Retinal pigment epithelial cell (primary cell): ENCODE results near the gene MFAP3L.
"Not testable (repeated sequence)": the region's sequence is repeated elsewhere in the genome, so short reads cannot be mapped to it uniquely, and the experiment has no call there.

Experiments
- DNase-seq: peaks from one replicate; pipeline ENCODE4 v3.0.0-alpha.2; 2010; ENCODE audit warnings: low read depth
- H3K4me3 ChIP-seq: 2 replicates; pipeline ENCODE4 v1.5.1; 2011; ENCODE audit warnings: mild to moderate bottlenecking, low read length, control low read depth, moderate library complexity
- TF ChIP-seq, protein P1 (sequence below): conservative IDR thresholded peaks from 2 replicates; pipeline ENCODE4 v1.5.1; 2011; ENCODE audit warnings: low read depth, low read length, control low read depth, inconsistent platforms

The MFAP3L gene

DNA sequence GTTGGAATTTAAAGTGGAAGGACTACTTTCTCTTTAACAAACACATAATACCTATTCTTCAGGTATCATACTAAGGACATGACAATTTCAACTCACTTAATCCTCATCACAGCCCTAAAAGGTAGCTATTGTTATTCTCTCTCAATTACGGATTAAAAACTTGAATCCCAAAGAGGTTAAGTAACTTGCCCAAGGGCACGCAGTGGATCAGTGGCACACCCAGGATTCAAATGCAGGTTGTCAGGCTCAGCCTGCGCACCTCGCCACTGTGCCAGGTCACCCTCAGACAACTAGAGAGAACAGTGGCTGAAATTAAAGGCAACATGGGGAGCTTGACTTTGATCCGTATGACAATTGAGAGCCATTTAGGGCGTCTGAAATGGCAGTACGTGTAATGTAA lies 67.6 kb downstream of the MFAP3L start:
- TF ChIP-seq, protein P1, sequence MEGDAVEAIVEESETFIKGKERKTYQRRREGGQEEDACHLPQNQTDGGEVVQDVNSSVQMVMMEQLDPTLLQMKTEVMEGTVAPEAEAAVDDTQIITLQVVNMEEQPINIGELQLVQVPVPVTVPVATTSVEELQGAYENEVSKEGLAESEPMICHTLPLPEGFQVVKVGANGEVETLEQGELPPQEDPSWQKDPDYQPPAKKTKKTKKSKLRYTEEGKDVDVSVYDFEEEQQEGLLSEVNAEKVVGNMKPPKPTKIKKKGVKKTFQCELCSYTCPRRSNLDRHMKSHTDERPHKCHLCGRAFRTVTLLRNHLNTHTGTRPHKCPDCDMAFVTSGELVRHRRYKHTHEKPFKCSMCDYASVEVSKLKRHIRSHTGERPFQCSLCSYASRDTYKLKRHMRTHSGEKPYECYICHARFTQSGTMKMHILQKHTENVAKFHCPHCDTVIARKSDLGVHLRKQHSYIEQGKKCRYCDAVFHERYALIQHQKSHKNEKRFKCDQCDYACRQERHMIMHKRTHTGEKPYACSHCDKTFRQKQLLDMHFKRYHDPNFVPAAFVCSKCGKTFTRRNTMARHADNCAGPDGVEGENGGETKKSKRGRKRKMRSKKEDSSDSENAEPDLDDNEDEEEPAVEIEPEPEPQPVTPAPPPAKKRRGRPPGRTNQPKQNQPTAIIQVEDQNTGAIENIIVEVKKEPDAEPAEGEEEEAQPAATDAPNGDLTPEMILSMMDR = no peak
- H3K4me3 ChIP-seq = no peak overlapping the region
- DNase-seq = no peak

DNA sequence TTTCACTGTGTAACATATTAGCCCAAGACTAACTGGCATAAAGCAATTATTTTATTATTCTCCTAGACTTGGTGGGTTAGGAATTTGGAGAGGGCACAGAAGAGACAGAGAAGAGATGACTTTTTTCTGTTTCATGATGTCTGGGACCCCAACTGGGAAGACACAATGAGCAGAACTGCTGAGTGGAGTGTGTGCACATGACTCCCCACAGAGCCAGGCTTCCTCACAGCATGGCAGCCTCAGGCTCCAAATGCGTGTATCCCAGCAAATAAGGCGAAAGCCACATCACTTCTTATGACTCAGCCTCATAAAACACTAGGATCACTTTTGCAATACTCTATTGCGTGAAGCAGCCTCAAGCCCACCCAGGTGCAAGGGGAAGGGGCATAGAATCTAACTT lies 68.4 kb downstream of the MFAP3L start:
- TF ChIP-seq, protein P1 = no peak
- no peak for DNase-seq
- H3K4me3 ChIP-seq = no peak overlapping the region

DNA sequence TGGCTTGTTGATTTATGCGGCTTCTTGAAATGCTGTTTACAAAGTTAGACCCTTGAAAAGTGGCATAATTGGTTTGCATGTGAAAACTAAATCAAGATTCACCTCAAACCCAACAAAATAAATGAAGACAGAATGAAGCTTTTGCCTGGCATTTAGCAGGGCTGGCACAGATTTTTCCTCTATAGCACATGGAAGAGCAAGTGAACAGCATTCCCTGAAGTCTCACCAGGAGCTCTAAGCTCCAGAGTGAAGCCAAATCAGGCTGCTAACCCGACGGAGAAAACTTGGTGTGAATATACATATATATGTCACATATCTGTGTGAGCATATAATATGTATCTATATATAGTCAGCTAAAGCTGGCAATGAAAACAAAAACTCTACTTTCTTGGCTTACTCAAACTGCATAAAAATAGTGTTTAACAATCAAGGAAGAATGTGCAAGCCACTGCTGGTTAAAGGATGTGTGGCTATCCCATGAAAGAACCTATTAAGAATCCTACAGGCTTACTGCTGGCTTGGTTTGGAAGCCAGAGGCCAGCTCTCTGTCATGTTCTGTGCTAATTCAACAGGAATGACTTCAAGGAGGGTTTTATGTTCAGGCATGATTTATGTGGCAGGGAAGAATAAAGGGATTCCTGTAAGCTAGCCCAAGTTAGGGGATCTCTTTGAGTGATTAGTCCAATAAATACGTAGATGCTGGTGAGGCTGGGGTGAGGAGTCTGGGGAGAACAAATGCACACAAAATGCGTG lies 69.9 kb downstream of the MFAP3L start:
- no peak for DNase-seq
- TF ChIP-seq, protein P1 = no peak
- H3K4me3 ChIP-seq = no peak overlapping the region

DNA sequence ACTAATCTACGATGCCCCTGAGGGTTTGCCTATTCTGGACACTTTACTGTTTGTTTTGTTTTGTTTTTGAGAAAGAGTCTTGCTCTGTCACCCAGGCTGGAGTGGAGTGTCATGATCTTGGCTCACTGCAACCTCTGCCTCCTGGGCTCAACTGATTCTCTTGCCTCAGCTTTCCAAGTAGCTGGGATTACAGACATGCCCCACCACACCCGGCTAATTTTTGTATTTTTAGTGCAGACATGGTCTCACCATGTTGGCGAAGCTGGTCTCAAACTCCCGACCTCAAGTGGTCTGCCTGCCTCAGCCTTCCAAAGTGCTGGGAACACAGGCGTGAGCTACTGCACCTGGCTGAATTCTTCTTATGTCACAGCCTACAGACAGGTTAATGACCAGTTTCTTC lies 70.7 kb downstream of the MFAP3L start:
- TF ChIP-seq, protein P1 = no peak
- H3K4me3 ChIP-seq = no peak overlapping the region
- no peak for DNase-seq

DNA sequence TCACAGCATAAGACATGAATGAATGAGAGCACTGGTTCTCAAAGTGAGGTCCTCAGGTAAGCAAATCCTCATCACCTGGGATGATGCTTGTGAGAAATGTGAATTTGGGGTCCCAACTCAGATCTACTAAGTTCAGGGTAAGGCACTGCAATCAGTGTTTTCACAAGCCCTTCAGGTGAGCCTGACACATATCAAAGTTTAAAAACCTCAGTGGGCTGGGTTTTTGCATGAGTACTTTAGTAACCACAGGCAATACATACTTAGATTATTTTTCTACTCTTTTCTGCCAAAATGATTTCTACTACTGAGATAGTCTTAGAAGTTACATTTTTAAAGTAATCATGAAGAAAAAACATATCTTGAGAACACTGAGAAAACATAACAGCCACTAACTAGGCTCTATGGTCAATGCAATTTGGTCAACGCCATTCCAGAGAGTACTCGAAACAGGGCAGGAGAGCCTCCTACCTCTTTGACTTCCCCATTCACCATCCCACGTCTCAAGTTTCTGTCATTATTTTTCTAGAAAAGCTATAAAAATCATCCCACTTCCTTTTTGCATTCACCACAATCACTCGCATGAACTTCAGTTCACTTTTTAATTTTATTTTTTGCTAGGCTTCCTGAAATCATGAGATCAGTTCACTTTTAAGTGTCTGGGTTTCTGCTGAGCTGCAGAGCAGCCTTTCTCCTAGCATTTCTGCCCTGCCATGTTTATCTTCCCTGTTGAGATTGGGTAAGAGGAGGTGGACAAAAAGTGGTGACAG lies 73.8 kb downstream of the MFAP3L start:
- DNase-seq = no peak
- TF ChIP-seq, protein P1 = no peak
- no peak overlapping the region for H3K4me3 ChIP-seq

DNA sequence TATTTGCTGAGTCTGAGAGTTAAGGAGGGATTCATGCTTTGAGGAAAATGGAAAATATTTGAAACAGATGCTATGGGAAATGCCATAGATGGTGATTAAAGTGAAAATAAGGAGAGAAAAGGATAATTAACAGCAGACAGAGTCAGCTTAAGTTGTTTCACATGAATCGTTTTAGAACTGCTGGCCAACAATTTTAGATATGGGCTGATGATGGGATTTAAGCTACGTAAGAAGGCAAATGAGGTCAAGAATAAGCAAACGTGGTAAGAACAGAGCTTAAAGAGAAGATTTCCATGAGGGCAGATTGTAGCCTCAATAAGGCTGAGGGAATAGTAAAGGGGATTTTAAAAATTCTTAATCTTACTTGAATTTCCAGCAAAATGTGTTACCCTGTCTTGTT lies 77.9 kb downstream of the MFAP3L start:
- no peak overlapping the region for H3K4me3 ChIP-seq
- peak; percentile 99 for DNase-seq
- TF ChIP-seq, protein P1 = no peak

DNA sequence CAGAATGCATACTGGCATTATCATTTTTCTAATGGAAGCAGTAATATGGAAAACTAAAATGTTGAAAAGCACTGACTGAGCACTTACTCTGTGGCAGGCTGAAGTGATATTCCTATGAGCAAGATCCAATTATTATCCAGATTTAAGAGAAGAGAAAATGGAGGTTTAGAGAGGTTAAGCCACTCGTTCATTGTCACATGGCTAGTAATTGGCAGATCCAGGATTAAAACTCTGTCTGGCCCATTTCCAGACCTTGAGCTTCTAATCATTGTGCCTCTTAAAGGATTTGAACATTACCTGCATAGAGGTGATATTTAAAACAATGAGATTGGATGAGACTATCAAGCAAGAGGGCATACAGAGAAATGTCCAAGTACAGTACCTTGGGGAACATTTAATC lies 80.6 kb downstream of the MFAP3L start:
- DNase-seq = peak; percentile 85
- no peak overlapping the region for H3K4me3 ChIP-seq
- TF ChIP-seq, protein P1 = no peak

DNA sequence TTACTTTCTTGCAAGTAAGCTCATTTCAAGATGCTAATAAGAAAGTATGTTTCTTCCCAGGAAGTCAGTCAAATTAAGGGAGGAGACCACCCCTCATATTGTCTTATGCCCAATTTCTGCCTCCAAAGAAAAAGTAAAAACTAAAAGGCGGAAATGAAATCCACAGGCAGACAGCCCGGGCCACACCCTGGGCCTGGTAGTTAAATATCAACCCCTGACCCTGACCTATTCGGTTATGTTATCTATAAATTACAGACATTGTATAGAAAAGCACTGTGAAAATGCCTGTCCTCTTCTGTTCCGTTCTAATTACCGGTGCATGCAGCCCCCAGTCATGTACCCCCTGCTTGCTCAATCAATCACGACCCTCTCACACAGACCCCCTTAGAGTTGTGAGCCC lies 82.6 kb downstream of the MFAP3L start:
- not testable (repeated sequence) for H3K4me3 ChIP-seq, DNase-seq
